ENCODE results near the gene SEM1.
"Not testable (repeated sequence)": the region's sequence is repeated elsewhere in the genome, so short reads cannot be mapped to it uniquely, and the experiment has no call there.

The SEM1 gene

GRCh38 chr7:96734343-96734742 lies 24.7 kb upstream of the SEM1 start:
- TF ChIP-seq ZFX (IDR thresholded peaks at IDR 0.05; ENCODE audit: borderline replicate concordance) (no peak), CTCF (IDR thresholded peaks at IDR 0.05) (no peak)
- H3K27ac ChIP-seq: no peak overlapping the region

GRCh38 chr7:96729820-96730219 lies 20.2 kb upstream of the SEM1 start:
- TF ChIP-seq CTCF (IDR thresholded peaks at IDR 0.05) (no peak), ZFX (IDR thresholded peaks at IDR 0.05; ENCODE audit: borderline replicate concordance) (no peak)
- no peak overlapping the region for H3K27ac ChIP-seq

- TF ChIP-seq CTCF (IDR thresholded peaks at IDR 0.05) (no peak), ZFX (IDR thresholded peaks at IDR 0.05; ENCODE audit: borderline replicate concordance) (no peak)
- no peak overlapping the region for H3K27ac ChIP-seq
Measured at GRCh38 chr7:96728139-96728538, 18.5 kb upstream of the SEM1 start.

GRCh38 chr7:96727534-96728088 lies 18.0 kb upstream of the SEM1 start:
- TF ChIP-seq ZFX (IDR thresholded peaks at IDR 0.05; ENCODE audit: borderline replicate concordance) (no peak), CTCF (IDR thresholded peaks at IDR 0.05) (no peak)
- no peak overlapping the region for H3K27ac ChIP-seq

- no peak overlapping the region for H3K27ac ChIP-seq
- TF ChIP-seq ZFX (IDR thresholded peaks at IDR 0.05; ENCODE audit: borderline replicate concordance) (no peak), CTCF (IDR thresholded peaks at IDR 0.05) (no peak)
Measured at GRCh38 chr7:96723622-96724021, 14.0 kb upstream of the SEM1 start.

GRCh38 chr7:96722928-96723327 lies 13.3 kb upstream of the SEM1 start:
- not testable (repeated sequence) for H3K27ac ChIP-seq

GRCh38 chr7:96720843-96721242 lies 11.2 kb upstream of the SEM1 start:
- H3K27ac ChIP-seq: no peak overlapping the region
- TF ChIP-seq ZFX (IDR thresholded peaks at IDR 0.05; ENCODE audit: borderline replicate concordance) (no peak), CTCF (IDR thresholded peaks at IDR 0.05) (no peak)

- TF ChIP-seq ZFX (IDR thresholded peaks at IDR 0.05; ENCODE audit: borderline replicate concordance): no peak
- TF ChIP-seq CTCF (IDR thresholded peaks at IDR 0.05): no peak
- no peak overlapping the region for H3K27ac ChIP-seq
Measured at GRCh38 chr7:96719164-96719563, 9.5 kb upstream of the SEM1 start.

Data from 22Rv1 (cell line).